Measurements from ENCODE around the gene PTGR3.

The PTGR3 gene

DNA sequence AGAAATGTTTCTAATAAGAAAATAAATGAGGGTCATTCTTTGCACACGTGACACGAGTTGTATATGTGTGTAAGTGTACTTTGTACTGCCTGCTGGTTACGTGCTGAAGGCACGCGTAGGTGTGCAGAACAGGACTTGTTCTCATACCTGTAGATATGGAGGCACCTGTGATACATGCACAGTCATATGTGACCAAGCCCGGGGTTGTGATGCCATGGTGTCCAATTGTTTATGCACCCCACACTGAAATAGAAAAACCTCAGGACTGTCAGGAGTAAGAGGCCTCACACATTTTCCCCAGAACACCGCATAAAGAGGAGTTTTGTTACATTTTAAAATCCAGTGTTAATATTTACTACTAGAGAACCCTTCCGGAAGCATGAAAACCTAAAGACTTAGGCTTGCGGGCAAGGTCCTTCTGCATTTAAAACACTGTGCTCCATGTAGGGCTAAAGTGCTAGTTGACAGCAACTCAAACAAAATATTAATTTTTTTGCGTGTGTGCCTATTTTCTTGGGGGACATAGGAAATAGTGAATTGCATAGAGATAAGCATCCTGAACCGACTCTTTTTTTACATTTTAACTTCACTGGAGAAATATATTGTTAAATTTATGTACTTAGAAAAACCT is 10.9 kb upstream of the PTGR3 start:
- TF ChIP-seq, protein P1, sequence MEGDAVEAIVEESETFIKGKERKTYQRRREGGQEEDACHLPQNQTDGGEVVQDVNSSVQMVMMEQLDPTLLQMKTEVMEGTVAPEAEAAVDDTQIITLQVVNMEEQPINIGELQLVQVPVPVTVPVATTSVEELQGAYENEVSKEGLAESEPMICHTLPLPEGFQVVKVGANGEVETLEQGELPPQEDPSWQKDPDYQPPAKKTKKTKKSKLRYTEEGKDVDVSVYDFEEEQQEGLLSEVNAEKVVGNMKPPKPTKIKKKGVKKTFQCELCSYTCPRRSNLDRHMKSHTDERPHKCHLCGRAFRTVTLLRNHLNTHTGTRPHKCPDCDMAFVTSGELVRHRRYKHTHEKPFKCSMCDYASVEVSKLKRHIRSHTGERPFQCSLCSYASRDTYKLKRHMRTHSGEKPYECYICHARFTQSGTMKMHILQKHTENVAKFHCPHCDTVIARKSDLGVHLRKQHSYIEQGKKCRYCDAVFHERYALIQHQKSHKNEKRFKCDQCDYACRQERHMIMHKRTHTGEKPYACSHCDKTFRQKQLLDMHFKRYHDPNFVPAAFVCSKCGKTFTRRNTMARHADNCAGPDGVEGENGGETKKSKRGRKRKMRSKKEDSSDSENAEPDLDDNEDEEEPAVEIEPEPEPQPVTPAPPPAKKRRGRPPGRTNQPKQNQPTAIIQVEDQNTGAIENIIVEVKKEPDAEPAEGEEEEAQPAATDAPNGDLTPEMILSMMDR (IDR thresholded peaks at IDR 0.05; ENCODE audit: extremely low read depth, missing control alignments) = no peak

GRCh38 chr18:75218065-75218923 is 9.4 kb upstream of the PTGR3 start:
- TF ChIP-seq, protein P1 (IDR thresholded peaks at IDR 0.05; ENCODE audit: extremely low read depth, missing control alignments) = no peak
- no peak for DNase-seq (ENCODE audit: low spot score)

More for the DNA sequence above, 10.9 kb upstream of the PTGR3 start:
- no peak for DNase-seq (ENCODE audit: low spot score)

DNA sequence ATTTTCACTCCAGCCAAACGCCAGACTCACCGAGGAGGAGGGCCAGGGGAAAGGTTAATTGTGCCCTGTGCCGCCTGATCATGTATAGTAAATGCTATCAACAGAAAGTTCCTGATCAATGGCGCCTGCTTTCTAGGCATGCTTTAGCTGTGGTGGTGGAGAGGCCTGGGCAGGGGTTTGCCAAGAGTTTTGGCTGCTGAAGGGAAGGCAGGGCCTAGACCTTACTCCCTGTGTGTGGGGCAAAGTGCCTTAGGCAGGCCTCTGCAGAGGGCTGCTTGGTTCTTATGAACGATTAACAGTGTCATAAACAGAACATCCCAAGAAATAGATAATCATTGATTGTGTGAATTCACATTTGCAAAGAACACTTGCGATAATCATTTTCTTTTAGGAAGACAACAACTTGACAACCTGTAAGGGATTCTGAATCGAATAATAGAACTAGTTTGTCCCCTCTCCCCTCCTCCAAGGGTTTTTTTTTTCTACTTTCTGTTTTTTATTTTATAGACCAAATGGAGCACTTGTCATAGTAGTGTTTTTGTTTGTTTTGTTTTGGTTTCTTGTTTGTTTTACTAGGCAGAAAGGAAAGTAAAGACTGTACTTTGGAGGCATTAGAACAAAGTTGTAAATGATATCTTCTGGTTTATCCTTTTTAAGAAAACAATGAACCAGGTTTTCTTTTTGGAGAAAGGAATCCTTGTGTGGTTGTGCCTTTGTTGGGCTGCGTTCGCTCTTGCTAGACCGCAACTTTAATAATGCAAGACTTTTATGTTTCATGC is 8.2 kb upstream of the PTGR3 start:
- TF ChIP-seq, protein P1 (IDR thresholded peaks at IDR 0.05; ENCODE audit: extremely low read depth, missing control alignments) = no peak
- DNase-seq (ENCODE audit: low spot score) = no peak

- no peak for DNase-seq (ENCODE audit: low spot score)
Observed at GRCh38 chr18:75216212-75216910, 7.4 kb upstream of the PTGR3 start.

DNA sequence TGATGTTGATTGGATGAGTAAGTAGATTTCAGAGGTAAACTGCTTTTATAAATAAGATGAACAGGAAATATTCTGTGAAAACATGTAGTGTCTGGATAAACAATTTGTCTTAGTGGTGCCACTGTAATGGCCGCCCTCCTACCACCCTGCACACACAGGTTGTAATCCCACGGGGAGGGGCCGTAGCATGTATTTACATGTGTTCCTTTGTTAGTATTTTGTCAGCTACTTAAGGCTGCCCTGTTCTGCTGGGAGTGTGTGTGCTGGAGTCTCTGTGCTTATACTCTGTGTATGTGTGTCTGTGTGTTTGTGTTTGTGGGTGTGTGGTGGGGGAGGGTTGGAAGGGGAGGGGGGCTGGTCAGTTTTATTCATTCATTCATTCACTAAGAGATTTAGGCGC is 6.7 kb upstream of the PTGR3 start:
- TF ChIP-seq, protein P1 (IDR thresholded peaks at IDR 0.05; ENCODE audit: extremely low read depth, missing control alignments) = no peak
- DNase-seq (ENCODE audit: low spot score) = no peak

More at GRCh38 chr18:75216212-75216910, 7.4 kb upstream of the PTGR3 start:
- TF ChIP-seq, protein P1 (IDR thresholded peaks at IDR 0.05; ENCODE audit: extremely low read depth, missing control alignments) = no peak

GRCh38 chr18:75214766-75215510 is 6.0 kb upstream of the PTGR3 start:
- no peak for DNase-seq (ENCODE audit: low spot score)
- TF ChIP-seq, protein P1 (IDR thresholded peaks at IDR 0.05; ENCODE audit: extremely low read depth, missing control alignments) = no peak
